Gastrocnemius medialis (tissue), 4 donors: ENCODE data around the gene GALNT10.

Source experiments
- CTCF ChIP-seq, 5 experiments: fragments of 450-650 bp in 3 of 5; fragments of 200-600 bp in 2 of 5; sonication (generic) in 2 of 5; IDR thresholded peaks in 4 of 5; conservative IDR thresholded peaks in 1 of 5; 1 replicate in 4 of 5; 2 replicates in 1 of 5; pipeline ENCODE4 v1.5.1; 2016 to 2019; ENCODE audit warnings: antibody characterized with exemption in 5 of 5, mild to moderate bottlenecking in 3 of 5, moderate library complexity in 3 of 5
- POLR2A ChIP-seq, 2 donors: fragments of 450-650 bp; IDR thresholded peaks; one replicate each; pipeline ENCODE4 v1.6.1; 2017; ENCODE audit warnings: antibody characterized with exemption in 2 of 2, mild to moderate bottlenecking in 2 of 2, moderate library complexity in 2 of 2

GRCh38 chr5:154370119-154370518 lies 179.6 kb downstream of the GALNT10 start:
- TF ChIP-seq CTCF (IDR thresholded peaks at IDR 0.05 in 4 of 5, conservative IDR thresholded peaks at IDR 0.05 in 1 of 5): no peak
- TF ChIP-seq POLR2A (IDR thresholded peaks at IDR 0.05): no peak
